IPS-18a (cell line): ENCODE measurements around the gene ATAD1.
"Not testable (repeated sequence)": the region's sequence is repeated elsewhere in the genome, so short reads cannot be mapped to it uniquely, and the experiment has no call there.

ENCODE experiments used
- H3K27ac ChIP-seq: one replicate; pipeline ENCODE4 v1.5.1; 2013; ENCODE audit warnings: low read length
- H3K27me3 ChIP-seq: one replicate; pipeline ENCODE4 v1.6.1; 2013; ENCODE audit warnings: mild to moderate bottlenecking, low read length; ENCODE audit not compliant: control insufficient read depth, insufficient read depth
- H3K36me3 ChIP-seq: one replicate; pipeline ENCODE4 v1.6.1; 2013; ENCODE audit warnings: low read depth, low read length; ENCODE audit not compliant: control insufficient read depth
- H3K4me1 ChIP-seq: one replicate; pipeline ENCODE4 v1.6.1; 2013; ENCODE audit warnings: low read depth, low read length; ENCODE audit not compliant: control insufficient read depth
- H3K4me3 ChIP-seq: one replicate; pipeline ENCODE4 v1.5.1; 2013; ENCODE audit warnings: low read length
- H3K9ac ChIP-seq: one replicate; pipeline ENCODE4 v1.6.1; 2013; ENCODE audit warnings: mild to moderate bottlenecking, low read length, moderate library complexity
- H3K9me3 ChIP-seq: one replicate; pipeline ENCODE4 v1.6.1; 2013; ENCODE audit warnings: low read depth, low read length; ENCODE audit not compliant: control insufficient read depth

Gene ATAD1

DNA sequence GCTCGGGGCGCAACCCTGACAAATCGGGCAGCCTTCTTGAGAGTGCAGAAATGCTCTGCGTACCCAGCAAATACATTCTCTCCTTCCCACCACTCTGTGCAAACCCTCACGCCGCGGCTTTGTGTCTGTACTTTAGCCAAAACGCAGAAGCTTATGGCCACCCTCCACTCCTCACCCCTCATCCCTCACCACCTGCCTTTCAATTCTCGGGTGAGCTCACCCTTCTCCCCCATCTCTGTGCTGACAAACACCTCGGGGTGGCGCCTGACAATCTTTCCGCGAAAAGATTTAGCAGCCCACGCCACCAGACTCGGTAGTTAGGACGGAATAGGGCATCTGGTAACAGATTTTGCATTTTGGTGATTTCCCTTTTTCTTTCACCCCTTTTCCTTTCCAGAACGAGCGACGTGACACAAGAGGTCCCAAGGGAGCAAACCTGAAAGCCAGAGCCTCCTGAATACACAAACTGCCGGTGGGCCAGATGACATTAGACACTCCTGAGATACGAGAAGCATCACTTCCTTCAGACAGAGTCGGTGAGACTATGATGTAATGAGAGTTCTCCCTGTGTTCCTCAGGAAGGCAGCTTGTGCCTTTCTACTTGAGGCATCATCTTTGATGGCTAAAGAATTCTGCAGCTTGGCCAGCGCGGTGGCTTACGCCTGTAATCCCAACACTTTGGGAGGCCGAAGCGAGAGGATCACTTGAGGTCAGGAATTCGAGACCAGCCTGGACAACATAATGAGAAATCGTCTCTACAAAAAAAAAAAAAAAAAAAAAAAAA lies 671 bp upstream of the ATAD1 start:
- Histone ChIP-seq H3K4me1 (peaks cover 16% of the 10 kb centered on the region), H3K36me3 (peaks cover 6% of the 10 kb centered on the region), H3K27me3 (peaks cover 4% of the 10 kb centered on the region), H3K4me3 (peak overlapping the region; percentile 78), H3K27ac (no peak overlapping the region), H3K9ac (peak overlapping the region; percentile 90), H3K9me3 (no peaks in the 10 kb centered on the region)

DNA sequence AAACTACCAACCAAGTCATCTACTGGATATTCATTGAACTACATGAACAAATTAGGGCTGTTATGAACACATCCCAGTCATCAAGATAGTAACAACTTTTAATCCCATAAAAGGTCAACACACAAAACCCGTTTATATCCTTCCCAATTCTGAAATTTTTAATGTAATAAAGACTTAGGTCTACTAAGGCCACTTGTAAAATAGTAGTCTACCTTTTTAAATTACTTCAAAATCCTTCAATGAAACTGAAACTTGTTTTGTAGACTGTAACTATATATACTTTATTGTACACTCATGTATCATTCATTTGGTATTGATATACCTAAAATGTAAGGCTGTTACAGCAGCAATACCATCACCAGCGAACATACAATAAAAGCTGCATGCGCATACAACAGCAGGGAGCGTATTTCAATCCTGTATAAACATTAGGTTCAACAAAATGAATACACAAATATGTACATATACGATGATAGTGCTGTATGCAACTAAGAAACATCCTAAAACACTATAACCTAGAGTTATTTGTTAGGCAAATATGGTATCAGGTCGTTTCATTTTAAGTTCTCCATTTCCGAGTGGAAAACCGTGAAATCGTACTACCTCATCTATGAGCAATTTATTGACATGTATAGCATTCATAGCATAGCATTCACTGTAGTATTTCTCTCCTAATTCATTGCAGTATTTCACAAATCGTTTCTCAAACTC lies 973 bp downstream of the ATAD1 start:
- Histone ChIP-seq H3K27me3 (peaks cover 4% of the 10 kb centered on the region), H3K36me3 (peaks cover 11% of the 10 kb centered on the region), H3K9ac (peak overlapping the region; percentile 90), H3K9me3 (no peaks in the 10 kb centered on the region), H3K4me3 (peak overlapping the region; percentile 78), H3K27ac (peak overlapping the region; percentile 79), H3K4me1 (peaks cover 16% of the 10 kb centered on the region)

DNA sequence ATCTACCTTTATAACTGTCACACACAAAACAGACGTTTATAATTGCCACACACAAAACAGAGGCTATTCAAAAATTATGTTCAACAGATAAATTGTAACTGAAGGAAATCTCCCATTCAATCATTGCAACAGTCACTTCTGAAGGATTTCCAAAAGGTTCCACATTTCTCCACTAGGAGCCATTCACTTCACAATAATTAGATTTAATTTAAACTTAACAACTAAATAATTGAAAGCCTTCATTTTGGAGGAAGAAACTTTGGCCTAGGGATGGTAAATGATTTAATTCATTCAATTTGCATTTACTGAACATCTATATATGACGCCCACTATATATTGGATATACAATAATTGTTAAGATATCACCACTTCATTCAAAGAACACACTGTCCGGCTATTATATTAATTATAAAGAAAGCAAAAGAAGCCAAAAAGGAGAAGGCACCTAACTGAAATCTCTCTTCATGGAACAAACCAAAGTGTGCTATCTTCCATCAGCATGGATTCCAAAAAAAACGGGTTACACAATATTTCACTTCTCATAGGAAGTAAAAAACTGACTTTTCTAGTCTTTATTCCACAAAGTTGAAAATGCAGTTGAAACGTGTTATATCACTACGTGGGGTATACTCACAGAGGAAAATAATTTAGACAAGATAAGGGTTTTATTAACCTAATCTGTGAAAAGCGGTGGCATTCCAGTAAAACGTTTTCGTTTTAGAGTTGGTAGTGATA lies 1.7 kb downstream of the ATAD1 start:
- Histone ChIP-seq H3K27ac (no peak overlapping the region), H3K36me3 (peaks cover 15% of the 10 kb centered on the region), H3K9ac (peak overlapping the region; percentile 90), H3K4me1 (peaks cover 16% of the 10 kb centered on the region), H3K9me3 (no peaks in the 10 kb centered on the region), H3K4me3 (peak overlapping the region; percentile 78), H3K27me3 (peaks cover 4% of the 10 kb centered on the region)

DNA sequence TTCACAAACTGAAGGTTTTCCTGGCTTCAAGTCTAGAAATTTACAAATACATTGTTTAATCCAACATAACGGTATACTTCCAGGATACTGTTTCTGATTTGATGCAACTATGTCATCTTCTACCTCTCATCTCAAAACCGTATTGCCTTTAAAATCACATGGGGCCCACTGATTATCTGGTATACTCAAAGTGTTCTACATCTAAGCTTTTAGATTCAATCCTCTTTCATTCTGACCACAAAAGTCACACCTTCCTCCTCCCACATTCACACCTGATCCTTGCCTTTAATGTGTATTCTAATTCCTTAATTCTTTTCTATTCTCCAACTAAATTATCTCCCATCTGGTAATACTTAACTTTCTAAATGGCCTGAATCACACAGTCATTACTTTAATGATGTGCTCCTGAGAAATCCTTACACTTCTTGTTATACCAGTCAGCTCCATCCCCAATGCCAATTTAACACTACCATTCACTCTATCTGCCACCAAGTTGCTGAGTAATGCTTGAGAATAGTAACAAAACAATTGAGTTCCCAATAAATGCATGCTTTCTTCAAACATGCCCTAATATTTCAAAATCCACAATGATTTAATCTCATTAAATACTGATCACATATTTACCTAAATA lies 13.0 kb downstream of the ATAD1 start:
- Histone ChIP-seq H3K9me3 (peaks cover 19% of the 10 kb centered on the region), H3K4me3 (no peak overlapping the region), H3K27ac (no peak overlapping the region), H3K4me1 (no peaks in the 10 kb centered on the region), H3K36me3 (peaks cover 47% of the 10 kb centered on the region), H3K9ac (no peak overlapping the region), H3K27me3 (no peaks in the 10 kb centered on the region)

DNA sequence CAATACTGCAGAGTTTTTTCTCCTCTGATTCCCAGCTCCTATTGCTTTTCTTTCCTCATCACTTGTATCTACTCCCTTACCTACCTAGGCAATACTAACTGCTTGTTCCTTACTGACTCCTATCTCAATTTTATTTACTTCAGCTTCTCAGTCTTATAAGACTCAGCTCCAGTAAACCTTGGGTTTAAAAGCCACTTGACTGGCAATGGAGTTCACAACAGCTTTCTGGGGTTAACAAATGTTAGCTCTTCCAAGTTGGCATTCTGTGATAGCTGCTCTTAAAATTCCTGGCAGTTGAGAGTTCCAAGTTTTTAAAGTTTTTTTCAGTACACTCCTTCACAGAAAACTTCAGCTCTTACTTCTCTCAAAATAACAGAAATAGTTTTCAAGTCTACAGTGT lies 14.2 kb downstream of the ATAD1 start:
- Histone ChIP-seq H3K4me1 (no peaks in the 10 kb centered on the region), H3K36me3 (peaks cover 49% of the 10 kb centered on the region), H3K27me3 (no peaks in the 10 kb centered on the region), H3K9ac (no peak overlapping the region), H3K27ac (no peak overlapping the region), H3K4me3 (no peak overlapping the region), H3K9me3 (peaks cover 27% of the 10 kb centered on the region)

DNA sequence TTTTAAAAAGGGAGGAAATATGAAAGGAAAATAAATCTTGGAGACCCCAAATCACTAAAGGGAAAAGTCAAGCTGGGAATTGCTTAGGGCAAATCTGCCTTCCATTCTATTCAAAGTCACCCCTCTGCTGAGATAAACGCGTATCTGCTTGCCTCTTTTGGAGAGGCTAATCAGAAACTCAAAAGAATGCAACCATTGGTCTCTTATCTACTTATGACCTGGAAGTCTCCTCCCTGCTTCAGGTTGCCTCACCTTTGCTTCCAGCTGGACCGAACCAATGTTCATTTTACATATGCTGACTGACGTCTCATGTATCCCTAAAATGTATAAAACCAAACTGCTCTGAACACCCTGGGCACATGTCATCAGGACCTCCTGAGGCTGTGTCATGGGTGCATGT lies 14.7 kb downstream of the ATAD1 start:
- H3K27me3 ChIP-seq, result no peaks in the 10 kb centered on the region
- H3K9ac ChIP-seq, result no peak overlapping the region
- peaks cover 49% of the 10 kb centered on the region for H3K36me3 ChIP-seq
- H3K27ac ChIP-seq, result no peak overlapping the region
- peaks cover 27% of the 10 kb centered on the region for H3K9me3 ChIP-seq
- no peak overlapping the region for H3K4me3 ChIP-seq
- no peaks in the 10 kb centered on the region for H3K4me1 ChIP-seq

DNA sequence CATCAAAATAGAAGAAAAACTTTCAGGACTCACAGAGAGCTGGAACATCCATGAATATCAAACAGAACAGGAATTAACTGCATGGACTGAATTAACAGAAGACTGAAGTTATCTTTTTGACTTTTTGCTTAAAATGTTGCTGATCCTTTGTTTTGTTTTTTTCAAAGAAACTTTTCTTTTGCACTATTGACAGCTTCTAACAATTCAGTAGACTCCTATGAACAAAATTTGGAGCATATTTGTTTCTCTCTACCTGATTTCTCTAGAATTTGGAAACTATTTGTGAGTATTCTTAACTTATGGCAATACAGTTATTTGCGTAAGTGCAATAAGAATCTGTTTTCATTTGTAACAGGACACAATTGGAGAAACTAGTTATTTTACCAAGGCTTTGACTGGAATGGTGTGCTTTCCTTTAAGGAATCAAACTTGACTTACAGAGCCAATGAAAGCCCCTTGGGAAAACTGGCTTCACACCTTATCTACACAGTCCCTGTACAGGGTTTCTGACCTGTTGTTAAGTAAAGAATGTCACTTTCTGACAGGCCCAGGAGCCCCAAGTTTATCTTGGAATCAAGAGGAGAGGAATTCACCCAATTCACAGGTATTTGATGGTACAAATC lies 16.1 kb downstream of the ATAD1 start:
- peaks cover 27% of the 10 kb centered on the region for H3K9me3 ChIP-seq
- H3K36me3 ChIP-seq, result peaks cover 46% of the 10 kb centered on the region
- not testable (repeated sequence) for H3K4me1 ChIP-seq, H3K4me3 ChIP-seq, H3K27me3 ChIP-seq, H3K9ac ChIP-seq, H3K27ac ChIP-seq

DNA sequence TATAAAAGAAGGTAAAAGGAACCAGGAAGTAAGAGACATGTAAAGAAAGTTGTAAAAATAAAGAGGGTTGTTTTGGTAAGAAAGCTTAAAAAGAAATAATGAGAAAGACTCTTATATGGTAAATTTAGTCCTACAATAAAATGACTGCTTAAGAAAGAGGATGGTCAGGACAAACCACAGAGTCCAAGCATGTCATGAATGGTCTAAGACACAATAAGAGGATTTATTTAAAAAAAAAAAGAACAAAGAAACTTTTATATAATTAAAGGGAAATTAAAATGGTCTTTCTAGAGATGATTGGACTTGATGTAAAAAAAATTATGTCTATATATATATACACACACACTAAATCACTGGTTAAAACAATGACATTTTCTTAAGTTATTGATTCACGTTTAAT lies 18.2 kb downstream of the ATAD1 start:
- Histone ChIP-seq H3K9ac (no peak overlapping the region), H3K36me3 (peaks cover 41% of the 10 kb centered on the region), H3K27me3 (no peaks in the 10 kb centered on the region), H3K27ac (no peak overlapping the region), H3K4me1 (peaks cover 2% of the 10 kb centered on the region), H3K9me3 (peaks cover 27% of the 10 kb centered on the region), H3K4me3 (no peak overlapping the region)

DNA sequence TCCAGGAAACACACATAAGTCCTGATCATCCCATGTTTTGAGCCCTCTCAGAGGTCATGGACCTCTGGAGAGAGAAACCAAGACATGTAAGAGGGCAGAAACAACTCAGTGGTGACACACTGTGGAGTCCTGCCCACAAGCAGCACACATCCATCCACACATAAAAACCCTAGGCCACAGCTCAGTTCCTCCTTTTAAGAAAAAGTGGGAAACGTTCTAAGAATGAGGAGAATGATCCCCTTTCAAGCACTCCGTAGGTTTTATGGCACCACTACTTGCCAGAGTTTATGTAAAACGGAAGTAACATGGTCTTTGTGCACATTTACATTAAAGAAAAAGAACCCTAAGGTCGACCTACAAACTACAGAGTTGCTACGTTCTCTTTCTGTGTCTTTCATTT lies 19.9 kb downstream of the ATAD1 start:
- H3K4me1 ChIP-seq, result peaks cover 6% of the 10 kb centered on the region
- H3K36me3 ChIP-seq, result peaks cover 30% of the 10 kb centered on the region
- peaks cover 27% of the 10 kb centered on the region for H3K9me3 ChIP-seq
- H3K9ac ChIP-seq, result no peak overlapping the region
- no peak overlapping the region for H3K27ac ChIP-seq
- H3K27me3 ChIP-seq, result no peaks in the 10 kb centered on the region
- no peak overlapping the region for H3K4me3 ChIP-seq

DNA sequence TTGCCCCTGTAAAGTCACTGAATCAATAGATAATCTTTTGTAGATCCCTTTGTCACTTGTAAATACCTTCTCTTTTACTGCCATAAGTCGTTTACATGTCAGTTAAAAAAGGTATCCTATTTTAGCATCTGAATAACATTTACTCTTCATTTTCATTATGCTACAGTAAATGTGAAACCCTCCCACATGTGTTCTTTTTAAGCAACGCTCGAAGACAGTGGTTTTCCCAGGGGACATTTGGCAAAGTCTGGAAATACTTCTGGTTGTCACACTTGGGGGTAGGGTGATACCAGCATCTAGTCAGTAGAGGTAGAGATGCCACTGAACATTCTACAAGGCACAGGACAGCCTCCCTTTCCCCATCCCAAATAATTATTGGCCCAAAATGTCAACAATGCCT lies 23.7 kb downstream of the ATAD1 start:
- Histone ChIP-seq H3K27ac (no peak overlapping the region), H3K9ac (no peak overlapping the region), H3K27me3 (no peaks in the 10 kb centered on the region), H3K36me3 (peaks cover 31% of the 10 kb centered on the region), H3K4me1 (peaks cover 6% of the 10 kb centered on the region), H3K9me3 (peaks cover 3% of the 10 kb centered on the region), H3K4me3 (no peak overlapping the region)

DNA sequence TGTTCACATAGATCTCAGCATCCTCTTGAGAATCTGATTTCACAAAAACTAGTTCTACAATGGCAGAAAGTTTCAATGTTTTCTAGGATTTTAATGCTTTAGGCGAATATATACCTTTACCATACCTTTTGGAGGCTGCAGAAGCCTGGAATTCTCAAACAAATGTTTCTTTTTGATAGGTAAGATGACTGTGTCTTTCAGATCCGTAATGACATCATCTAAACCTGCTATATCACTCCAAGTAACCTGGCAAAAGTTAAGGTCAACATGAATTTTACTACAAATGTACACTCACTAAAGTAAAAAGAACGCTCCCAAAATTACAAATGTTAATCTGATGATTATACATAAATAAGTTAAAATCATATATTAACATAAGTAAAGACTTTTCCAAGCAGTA lies 27.8 kb downstream of the ATAD1 start:
- Histone ChIP-seq H3K36me3 (peaks cover 29% of the 10 kb centered on the region), H3K27ac (no peak overlapping the region), H3K9ac (no peak overlapping the region), H3K27me3 (no peaks in the 10 kb centered on the region), H3K4me1 (peaks cover 6% of the 10 kb centered on the region), H3K4me3 (no peak overlapping the region), H3K9me3 (no peaks in the 10 kb centered on the region)
